Erythroblast (primary cell): ENCODE measurements around the gene CAMSAP1.

Experiments
- GATA1 ChIP-seq: IDR thresholded peaks from 2 replicates; pipeline ENCODE4 v1.6.1; 2011; ENCODE audit warnings: low read depth, mild to moderate bottlenecking, control low read depth, low read length, moderate library complexity
- POLR2A ChIP-seq: IDR thresholded peaks from 2 replicates; pipeline ENCODE4 v1.6.1; 2011; ENCODE audit warnings: mild to moderate bottlenecking, low read length

GRCh38 chr9:135827866-135828580 is 79.3 kb downstream of the CAMSAP1 start:
- no peak for TF ChIP-seq POLR2A
- TF ChIP-seq GATA1 = no peak
